WTC11 (cell line): ENCODE measurements around the gene NOC3L.

ENCODE experiments used
- ATF2 ChIP-seq: sonication (generic); formaldehyde crosslinking; IDR thresholded peaks from 2 replicates; pipeline ENCODE4 v1.8.1; 2022; ENCODE audit warnings: low read depth, missing genetic modification reagents, borderline replicate concordance
- GABPB1 ChIP-seq: sonication (generic); formaldehyde crosslinking; IDR thresholded peaks from 2 replicates; pipeline ENCODE4 v1.8.1; 2023; ENCODE audit warnings: mild to moderate bottlenecking, missing genetic modification reagents
- MAX ChIP-seq: sonication (generic); formaldehyde crosslinking; IDR thresholded peaks from 2 replicates; pipeline ENCODE4 v1.8.0; 2022; ENCODE audit warnings: mild to moderate bottlenecking, missing genetic modification reagents
- NR1H2 ChIP-seq: sonication (generic); formaldehyde crosslinking; IDR thresholded peaks from 2 replicates; pipeline ENCODE4 v1.9.0; 2021; ENCODE audit warnings: mild to moderate bottlenecking, moderate library complexity, missing genetic modification reagents
- USF1 ChIP-seq: sonication (generic); formaldehyde crosslinking; IDR thresholded peaks from 2 replicates; pipeline ENCODE4 v1.8.0; 2022; ENCODE audit warnings: mild to moderate bottlenecking, missing genetic modification reagents
- ZNF512 ChIP-seq: sonication (generic); formaldehyde crosslinking; IDR thresholded peaks from 2 replicates; pipeline ENCODE4 v1.8.1; 2022; ENCODE audit warnings: missing genetic modification reagents, borderline replicate concordance
- ZSCAN18 ChIP-seq: fragments of 250-450 bp; sonication (Bioruptor Pico); IDR thresholded peaks from 2 replicates; pipeline ENCODE4 v2.1.2; 2022; ENCODE audit warnings: mild to moderate bottlenecking, moderate library complexity

GRCh38 chr10:94366382-94366781, 3.6 kb upstream of the NOC3L start:
- TF ChIP-seq GABPB1 (CRISPR knock-in tag) (no peak), NR1H2 (no peak), ZNF512 (no peak), ZSCAN18 (CRISPR knock-in tag) (no peak), USF1 (no peak), MAX (CRISPR knock-in tag) (no peak), ATF2 (no peak)
